Fibroblast of peridontal ligament (primary cell): ENCODE results near the gene SLFN5.
A peak's percentile ranks its signal among the peaks of the same experiment; 100 is the strongest.
"Not testable (repeated sequence)": the region's sequence is repeated elsewhere in the genome, so short reads cannot be mapped to it uniquely, and the experiment has no call there.

Experiments
- DNase-seq: peaks from one replicate; pipeline ENCODE4 v3.0.0-alpha.2; 2010; ENCODE audit errors: extremely low read depth

Gene SLFN5

DNA sequence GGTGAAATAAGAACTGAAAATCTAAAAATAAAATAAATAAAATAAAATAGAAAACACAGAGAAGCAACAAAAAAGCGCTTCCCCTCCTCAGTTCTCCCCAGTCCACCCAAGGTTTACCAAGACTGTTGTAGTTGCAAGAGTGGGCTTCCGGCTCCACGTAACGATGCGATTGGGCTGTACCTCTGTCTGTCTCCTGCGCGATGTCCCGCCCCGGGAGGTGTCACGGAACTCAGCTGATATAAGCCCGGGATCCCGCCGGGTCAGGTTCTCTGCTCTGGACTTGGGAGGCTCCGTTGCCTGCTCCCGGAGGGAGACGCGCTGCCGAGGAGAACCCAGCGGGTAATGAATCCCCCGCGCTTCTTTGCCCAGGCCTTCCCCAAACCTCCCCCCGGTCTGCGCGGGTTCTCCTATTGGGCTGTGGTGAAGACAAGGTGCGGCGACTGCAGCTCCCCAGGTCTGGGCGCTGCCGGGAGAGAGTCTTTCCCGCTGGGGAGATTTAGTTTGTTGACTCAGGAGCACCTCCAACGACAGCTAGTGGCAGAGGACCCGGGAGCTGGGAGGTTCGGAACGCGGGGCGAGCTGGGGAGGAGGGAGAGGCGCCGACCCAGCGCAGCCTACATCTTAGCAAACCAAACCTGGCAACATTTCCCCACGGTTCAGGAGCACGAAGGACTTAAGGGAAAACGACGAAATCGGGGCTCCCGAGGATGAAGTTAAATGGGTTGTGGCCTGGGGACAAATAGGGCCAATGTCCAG, at the start of gene SLFN5:
SLFN5 (plus strand) TSS at position 268 of the 756 bp plus-strand sequence. CDS start 15,619 bp downstream, outside the sequence.
- DNase-seq, result peak; percentile 95

DNA sequence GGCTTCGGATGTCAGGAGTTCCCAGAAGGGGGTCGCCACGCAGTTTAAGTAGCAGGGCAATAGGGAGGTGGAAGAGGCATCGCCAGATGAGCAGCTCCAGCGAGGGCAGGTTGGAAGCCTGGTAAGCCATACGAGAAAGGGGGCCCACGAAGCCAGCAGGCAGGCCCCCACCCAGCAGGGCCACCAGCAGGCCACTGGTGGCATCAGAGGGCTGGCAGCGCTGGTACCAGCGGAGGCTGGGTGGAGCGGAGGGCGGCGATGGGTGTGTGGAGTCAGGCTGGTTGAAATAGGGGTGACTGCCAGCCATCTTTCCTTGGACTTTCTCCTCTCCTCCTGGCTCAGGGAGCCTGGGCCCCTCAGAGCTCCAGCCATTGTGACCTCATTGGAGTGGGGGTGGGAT, 48.9 kb upstream of the SLFN5 start, which contains the start of gene SLC35G3:
SLC35G3 (minus strand) TSS at position 393 of the 400 bp plus-strand sequence; CDS start at position 307, 86 bp downstream.
- not testable (repeated sequence) for DNase-seq

DNA sequence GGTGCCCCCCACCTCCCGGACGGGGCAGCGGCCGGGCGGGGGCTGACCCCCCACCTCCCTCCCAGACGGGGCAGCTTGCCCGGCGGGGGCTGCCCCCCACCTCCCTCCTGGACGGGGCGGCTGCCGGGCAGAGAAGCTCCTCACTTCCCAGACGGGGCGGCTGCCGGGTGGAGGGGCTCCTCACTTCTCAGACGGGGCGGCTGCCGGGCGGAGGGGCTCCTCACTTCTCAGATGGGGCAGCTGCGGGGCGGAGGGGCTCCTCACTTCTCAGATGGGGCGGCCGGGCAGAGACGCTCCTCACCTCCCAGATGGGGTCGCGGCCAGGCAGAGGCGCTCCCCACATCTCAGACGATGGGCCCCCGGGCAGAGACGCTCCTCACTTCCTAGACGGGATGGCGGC, 47.8 kb upstream of the SLFN5 start:
- not testable (repeated sequence) for DNase-seq

DNA sequence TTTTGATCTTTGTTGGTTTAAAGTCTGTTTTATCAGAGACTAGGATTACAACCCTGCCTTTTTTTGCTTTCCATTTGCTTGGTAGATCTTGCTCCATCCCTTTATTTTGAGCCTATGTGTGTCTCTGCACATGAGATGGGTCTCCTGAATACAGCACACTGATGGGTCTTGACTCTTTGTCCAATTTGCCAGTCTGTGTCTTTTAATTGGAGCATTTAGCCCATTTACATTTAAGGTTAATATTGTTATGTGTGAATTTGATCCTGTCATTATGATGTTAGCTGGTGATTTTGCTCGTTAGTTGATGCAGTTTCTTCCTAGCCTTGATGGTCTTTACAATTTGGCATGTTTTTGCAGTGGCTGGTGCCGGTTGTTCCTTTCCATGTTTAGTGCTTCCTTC, 40.3 kb upstream of the SLFN5 start:
- not testable (repeated sequence) for DNase-seq

DNA sequence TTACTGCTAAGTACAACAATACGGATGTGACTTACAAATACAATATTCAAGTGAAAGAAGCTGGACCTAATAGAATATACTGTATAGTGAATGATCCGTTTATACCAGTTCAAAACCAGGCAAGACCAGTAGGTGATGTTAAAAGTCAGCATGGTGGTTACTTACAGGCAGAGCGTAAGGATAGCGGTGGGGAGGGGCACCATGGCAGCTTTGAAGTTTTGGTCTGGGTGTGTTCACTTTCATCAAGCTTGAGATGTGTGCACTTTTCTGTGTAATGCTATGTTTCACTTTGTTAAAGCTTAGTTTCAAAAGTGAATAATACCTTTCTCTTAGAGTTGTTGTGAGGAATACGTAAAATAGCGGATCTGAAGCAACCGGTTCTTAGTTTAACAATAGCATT, 32.1 kb upstream of the SLFN5 start:
- no peak for DNase-seq

DNA sequence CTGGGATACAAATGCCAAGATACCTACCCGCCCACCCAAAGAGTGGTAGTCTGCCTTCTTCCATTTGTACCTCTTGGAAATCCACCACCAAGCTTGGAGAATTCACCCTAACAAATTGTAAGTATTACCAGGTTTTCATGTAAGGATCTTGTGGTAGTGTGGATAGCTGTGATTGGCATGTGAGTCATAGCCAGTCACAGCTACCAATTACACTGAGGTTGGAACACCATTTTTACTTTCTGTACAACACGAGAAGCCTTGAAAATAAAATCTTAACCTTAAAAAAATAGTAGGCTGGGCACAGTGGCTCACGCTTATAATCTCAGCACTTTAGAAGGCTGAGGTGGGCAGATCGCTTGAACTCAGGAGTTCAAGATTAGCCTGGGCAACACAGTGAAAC, 30.2 kb upstream of the SLFN5 start:
- DNase-seq, result no peak

DNA sequence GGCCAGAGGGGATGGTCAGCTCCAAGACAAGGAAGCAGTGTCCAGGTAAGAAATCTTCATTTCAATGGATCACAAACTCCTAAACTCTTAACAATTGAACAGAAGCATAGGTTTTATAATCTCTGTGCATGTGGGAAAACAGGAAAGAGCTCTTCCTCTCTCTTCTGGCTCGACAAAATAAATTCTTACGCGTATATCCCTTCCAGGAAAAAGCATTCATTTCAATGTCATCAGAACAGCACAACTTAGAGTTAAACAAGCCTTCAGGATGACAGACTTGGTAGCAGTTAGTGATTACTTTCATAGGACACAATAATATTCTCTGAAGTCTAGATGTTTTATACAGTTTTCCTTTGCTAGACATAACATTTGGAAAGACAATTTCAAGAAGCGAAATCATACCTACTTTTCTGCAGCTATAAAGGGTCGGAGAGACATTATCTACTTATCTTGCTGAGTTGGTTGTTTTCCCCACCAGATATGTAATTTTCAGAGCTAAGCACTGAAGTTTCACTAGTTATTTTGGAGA, 29.4 kb upstream of the SLFN5 start:
- no peak for DNase-seq

DNA sequence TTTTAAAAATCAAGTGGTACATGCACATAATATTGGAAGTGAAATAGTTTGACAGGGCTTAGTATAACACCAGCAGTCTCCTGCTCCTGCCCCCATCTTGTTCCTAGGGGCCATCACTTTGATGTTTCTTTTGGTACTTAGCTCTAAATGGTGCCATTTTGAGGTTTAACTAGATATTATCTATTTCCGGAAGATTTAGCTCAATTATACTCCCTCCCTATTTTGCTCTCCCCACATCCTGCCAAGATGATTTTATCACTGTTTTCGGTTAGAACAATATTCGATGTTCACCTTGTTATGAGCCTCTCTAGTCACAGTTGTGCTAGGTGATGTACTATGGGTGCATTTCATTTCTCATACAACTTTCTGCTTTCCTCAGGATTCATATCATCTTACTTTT, 28.7 kb upstream of the SLFN5 start:
- no peak for DNase-seq

DNA sequence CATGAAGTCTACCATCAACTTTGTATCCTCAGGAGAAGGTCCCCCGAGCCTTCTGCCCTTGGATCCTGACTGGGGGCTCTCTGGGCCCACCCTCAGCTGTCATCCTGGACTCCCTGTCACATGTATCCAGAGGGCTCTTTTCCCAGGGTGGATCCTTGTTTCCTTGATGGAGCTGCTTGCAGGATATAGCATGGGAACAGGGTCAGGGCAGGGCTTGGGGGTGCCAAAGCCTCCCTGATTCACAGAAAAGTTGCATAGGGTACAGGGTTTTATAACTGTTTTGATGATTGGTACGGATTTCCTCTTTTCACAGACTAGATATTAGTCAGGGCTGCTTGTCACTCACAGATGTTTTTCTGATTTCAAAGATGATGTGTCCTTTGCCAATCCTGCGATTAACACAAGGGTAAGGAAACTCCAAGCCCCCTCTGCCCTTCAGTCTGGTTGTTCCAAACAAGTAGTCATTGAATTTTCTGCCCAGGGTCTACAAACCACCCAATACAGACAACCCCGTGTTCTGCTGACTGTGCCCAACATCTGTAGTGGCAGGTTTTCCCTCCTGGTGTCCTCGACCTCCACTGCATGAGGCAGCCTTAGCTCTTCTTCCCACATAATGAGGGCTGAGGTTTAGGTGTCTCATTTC, 28.1 kb upstream of the SLFN5 start:
- DNase-seq, result no peak

DNA sequence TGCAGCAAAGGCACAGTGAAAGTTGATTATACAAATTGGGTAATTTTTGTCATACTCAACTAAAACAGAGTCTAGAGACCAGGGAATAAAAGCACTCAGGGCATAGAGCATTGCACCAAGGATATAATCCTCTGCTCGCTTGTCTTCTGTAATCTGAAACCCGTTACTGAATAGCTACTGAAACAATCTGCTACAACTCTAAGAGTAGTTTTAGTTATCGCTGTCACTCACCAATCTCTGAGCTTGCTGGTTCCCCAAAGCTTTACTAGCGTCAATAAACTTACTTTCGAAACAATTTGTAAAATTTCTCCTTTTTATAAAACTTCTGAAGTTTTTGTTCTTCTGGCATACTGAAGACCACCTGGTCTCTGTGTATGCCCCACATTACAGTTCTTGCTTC, 25.8 kb upstream of the SLFN5 start:
- DNase-seq, result no peak

DNA sequence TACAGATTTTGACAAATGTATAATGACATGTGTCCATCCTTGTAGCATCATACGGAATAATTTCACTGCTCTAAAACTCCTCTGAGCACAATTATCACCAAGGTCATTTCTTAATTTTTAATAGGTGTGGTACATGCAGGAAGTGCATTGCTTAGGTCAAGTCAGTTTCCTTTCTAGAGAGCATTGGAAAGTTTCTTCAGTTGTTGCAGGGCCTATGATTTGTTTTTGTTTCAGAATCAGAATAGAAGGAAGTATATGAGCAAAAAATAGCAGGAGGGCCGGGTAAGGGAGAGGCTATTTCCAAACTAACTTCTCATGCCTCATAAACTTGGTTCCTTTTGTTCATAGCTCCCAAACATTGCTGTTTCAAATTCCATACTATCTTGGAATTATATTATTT, 24.0 kb upstream of the SLFN5 start:
- no peak for DNase-seq

DNA sequence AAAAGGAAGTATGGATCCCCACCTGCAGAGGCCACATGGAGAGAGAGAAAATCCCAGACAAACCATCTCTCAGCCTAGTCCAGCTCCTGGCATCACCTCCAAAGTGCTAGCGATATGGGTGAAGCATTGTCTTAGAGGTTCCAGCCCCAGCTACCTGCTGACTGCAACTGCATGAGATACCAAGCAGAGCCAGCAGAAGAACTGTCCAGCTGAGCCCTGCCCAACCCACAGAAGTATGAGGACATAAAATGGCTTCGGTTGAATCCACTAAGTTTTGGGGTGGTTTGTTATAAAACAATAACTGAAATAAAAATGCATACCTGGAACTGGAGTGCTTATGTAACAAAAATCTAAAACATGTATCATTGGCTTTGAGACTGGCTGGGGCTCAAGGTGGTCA, 20.4 kb upstream of the SLFN5 start:
- DNase-seq, result no peak

DNA sequence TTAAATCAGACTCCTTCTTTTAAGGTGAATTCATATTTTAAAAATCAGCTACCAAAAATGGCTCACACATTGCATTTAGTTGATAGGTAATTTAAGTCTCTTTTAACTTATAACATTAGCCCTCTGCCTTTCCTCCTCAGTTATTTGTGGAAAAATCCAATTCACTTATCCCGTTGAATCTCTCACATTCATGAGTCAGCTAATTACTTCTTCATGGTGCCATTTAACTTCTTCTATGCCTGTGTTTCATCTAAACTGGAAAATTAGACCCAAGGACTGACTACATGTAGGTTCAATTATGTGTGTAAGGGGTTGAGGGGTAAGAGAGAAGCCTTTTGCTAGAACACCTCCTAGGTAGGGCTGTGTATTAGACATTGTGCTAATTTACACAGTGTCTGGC, 18.4 kb upstream of the SLFN5 start:
- DNase-seq, result no peak

DNA sequence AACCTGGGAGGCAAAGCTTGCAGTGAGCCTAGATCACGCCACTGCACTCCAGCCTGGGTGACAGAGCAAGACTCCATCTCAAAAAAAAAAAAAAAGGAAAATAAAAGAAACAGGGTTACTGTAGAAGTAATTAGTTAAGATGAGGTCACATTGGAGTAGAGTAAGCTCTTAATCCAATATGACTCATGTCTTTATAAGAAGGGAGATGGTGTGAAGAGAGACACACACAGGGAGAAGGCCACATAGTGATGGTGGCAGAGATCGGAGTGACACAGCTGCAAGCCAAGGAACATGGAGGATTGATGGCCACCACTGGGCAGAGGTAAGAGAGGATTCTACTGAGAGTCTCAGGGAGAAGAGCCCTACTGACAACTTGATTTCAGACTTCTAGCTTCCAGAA, 15.3 kb upstream of the SLFN5 start:
- DNase-seq, result no peak

DNA sequence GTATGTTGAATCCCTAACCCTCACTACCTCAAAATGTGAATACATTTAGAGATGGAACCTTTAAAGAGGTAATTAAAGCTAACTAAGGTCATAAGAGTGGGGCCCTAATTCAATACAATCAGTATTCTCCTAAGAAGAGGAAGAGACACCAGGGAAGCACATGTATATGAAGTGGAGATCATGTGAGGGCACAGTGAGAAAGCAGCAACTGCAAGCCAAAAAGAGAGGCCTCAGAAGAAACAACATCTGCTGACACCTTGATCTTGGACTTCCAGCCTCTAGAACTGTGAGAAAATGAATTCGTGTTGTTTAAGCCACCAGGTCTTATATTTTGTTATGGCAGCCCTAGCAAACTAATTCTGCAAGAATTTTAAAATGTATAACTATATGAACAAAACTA, 13.2 kb upstream of the SLFN5 start:
- no peak for DNase-seq

DNA sequence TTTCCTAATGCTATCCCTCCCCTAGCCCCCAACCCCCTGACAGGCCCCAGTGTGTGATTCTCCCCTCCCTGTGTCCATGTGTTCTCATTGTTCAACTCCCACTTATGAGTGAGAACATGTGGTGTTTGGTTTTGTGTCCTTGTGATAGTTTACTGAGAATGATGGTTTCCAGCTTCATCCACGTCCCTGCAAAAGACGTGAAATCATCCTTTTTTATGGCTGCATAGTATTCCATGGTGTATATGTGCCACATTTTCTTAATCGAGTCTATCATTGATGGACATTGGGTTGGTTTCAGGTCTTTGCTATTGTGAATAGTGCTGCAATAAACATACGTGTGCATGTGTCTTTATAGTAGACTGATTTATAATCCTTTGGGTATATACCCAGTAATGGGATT, 8.6 kb upstream of the SLFN5 start:
- not testable (repeated sequence) for DNase-seq

DNA sequence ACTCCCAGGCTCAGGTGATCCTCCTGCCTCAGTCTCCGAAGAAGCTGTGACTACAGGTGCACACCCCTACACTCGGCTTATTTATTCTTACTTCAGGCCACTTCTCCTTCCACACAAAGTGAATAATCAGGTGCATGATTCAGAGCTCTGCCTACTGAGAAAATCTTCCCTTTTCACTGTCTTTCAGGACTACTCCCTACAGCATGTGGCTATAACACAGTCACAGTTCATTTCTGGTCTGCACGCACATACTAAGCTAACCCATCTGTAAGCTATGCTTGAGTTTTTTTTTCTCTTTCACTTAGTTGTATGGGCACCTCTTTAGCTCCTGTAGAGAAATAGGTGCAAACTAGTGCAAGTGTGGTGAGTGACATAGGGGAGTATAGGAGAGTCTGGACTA, 7.6 kb upstream of the SLFN5 start:
- DNase-seq, result no peak

DNA sequence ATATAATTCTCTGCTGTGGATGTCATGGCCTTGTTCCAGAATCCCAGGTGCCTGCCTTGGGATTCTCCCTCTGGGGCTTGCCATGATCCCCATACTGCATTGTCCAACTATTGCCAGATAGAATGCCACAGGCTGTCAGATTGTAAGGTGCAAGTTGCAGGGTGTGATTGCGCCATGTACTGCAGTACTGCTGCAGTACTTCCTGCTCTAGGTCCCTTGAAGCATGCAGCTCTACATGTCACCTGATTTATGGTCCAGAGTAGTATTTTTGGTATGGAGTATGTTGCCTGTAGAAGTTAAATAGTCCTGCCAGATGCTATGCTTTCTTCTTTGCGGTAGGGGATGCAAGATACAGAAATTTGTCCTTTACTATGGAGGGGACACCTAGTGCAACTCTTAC, 7.0 kb upstream of the SLFN5 start:
- no peak for DNase-seq

DNA sequence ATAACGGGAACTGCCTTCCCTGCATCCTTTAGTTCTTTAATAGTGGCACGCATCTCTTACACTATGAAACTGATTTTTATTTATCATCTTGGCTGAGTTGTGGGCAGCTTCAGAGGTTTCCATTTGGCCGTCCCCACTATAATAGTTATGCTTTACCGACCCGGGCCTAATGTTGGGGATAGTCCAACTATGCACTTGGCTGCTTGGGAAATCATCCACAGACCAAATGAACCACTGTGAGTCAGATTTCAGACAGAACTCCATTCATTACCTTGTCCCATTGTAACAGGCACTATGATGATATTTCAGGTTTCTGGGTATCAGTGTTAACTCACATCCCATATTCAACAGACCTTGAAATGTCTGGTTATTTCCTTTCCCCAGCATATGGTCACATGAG, 6.1 kb upstream of the SLFN5 start:
- peak; percentile 15 for DNase-seq

DNA sequence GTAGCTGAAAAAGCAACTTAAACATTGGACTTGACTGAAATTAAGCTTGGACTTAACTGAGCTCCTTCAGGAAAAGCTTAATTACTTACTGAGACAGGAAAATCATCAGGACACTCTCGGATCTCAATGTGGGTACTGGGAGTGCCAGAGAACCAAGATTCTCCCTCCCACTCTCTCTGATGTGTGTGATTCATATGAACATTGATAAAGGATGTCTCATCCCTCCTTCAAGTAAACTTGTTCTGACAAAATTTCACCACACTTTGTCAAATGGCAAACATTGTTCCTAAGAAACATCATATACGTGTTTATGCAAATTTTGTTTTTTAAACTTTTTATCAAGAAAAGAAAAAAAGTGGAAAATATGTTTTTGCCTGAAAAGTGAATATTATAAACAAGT, 4.1 kb upstream of the SLFN5 start:
- peak; percentile 69 for DNase-seq

DNA sequence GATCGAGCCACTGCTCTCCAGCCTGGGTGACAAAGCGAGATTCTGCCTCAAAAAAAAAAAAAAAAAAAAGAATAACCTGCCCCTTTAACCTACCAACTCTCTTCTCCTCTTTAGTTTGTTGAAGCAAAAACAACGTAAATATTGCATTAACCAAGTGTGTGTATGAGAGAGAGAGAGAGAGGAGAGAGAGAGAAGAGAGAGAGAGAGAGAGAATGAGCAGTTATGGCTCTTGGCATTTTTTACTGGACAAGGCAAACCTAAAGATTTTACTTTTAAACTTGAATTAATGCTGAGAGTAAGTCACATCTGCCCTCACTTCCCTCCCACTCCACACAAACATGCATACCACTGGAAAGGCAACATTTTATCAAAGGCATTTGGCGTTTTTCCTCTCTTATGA, 3.0 kb upstream of the SLFN5 start:
- DNase-seq, result peak; percentile 31

DNA sequence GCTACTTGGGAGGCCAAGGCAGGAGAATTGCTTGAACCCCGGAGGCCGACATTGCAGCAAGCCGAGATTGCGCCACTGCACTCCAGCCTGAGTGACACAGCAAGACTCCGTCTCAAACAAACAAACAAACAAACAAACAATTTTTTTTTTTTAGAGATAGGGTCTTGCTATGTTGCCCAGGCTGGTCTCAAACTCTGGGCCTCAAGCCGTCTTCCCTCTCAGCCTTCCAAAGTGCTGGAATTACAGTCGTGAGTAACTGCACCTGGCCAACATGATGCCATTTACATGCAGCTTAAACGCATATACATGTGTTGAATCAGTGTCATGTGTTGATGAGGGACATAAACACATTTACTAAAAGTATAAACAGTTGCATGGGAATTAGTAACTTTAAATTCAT, 2.0 kb upstream of the SLFN5 start:
- DNase-seq, result no peak

DNA sequence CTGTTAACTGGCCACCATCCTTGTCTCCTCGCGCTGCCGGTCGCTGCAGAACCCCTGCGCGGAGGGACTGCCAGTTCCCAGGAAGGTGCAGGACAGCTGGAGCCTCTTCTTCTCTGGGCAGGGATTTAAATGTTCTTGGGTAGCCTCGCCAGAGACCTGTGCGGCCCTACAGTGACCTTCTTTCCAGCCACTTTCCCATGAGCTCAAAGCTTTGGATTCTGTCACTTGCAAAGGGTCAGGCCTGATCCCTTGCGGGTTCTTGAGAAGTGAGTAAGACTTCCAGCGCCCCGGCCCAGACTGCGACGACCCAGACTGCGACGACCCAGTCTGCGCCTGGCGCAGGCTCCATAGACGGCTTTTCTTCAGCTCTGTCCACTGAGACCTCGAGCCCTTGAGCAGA, 1.4 kb upstream of the SLFN5 start:
- no peak for DNase-seq
